NCI-H69 (cell line): ENCODE data around the gene BCL11A.

Source experiments
- DNase-seq: peaks from one replicate; lab custom pipeline; 2025; lab: John Stamatoyannopoulos, UW

BCL11A gene

GRCh38 chr2:60553495-60554073 is at the start of gene BCL11A:
BCL11A (minus strand) TSS chr2:60553654; CDS start chr2:60553270, 384 bp downstream.
- DNase-seq, result peak; percentile 94

GRCh38 chr2:60602828-60603532 is 49.5 kb upstream of the BCL11A start:
- no peak for DNase-seq

GRCh38 chr2:60602388-60602787 is 48.9 kb upstream of the BCL11A start:
- DNase-seq, result no peak

- DNase-seq, result no peak
These were observed 44.8 kb upstream of the BCL11A start for GRCh38 chr2:60598271-60598670.

GRCh38 chr2:60597346-60597745 is 43.9 kb upstream of the BCL11A start:
- DNase-seq, result no peak

GRCh38 chr2:60596411-60596810 is 43.0 kb upstream of the BCL11A start:
- DNase-seq, result no peak

GRCh38 chr2:60595953-60596352 is 42.5 kb upstream of the BCL11A start:
- no peak for DNase-seq

- DNase-seq, result no peak
These were observed 35.6 kb upstream of the BCL11A start for GRCh38 chr2:60589104-60589503.

- DNase-seq, result no peak
These were observed 32.6 kb upstream of the BCL11A start for GRCh38 chr2:60586081-60586480.

GRCh38 chr2:60585276-60585675 is 31.8 kb upstream of the BCL11A start:
- DNase-seq, result no peak

- DNase-seq, result no peak
These were observed 30.1 kb upstream of the BCL11A start for GRCh38 chr2:60583604-60584003.

GRCh38 chr2:60581433-60582282 is 28.2 kb upstream of the BCL11A start:
- DNase-seq, result peak; percentile 71

- DNase-seq, result no peak
These were observed 24.3 kb upstream of the BCL11A start for GRCh38 chr2:60577682-60578283.

- no peak for DNase-seq
These were observed 19.8 kb upstream of the BCL11A start for GRCh38 chr2:60573251-60573650.

GRCh38 chr2:60570251-60570650 is 16.8 kb upstream of the BCL11A start:
- DNase-seq, result no peak

- peak; percentile 17 for DNase-seq
These were observed 16.2 kb upstream of the BCL11A start for GRCh38 chr2:60569680-60570111.

- DNase-seq, result peak; percentile 41
These were observed 14.7 kb upstream of the BCL11A start for GRCh38 chr2:60567919-60568768.

GRCh38 chr2:60567096-60567495 is 13.6 kb upstream of the BCL11A start:
- DNase-seq, result no peak

GRCh38 chr2:60565472-60565871 is 12.0 kb upstream of the BCL11A start:
- peak; percentile 44 for DNase-seq

GRCh38 chr2:60560734-60561644 is 7.5 kb upstream of the BCL11A start:
- DNase-seq, result peak; percentile 37
